HepG2 (cell line): ENCODE data around the gene MYH7B. TPM values are rescaled to one million over a fixed set of nuclear protein-coding genes. Genes with fewer than 3 reads are reported as not detected.

Experiments used
- ATF7 ChIP-seq, 2 experiments: fragments of 450-650 bp in 1 of 2; sonication (generic) in 1 of 2; formaldehyde crosslinking in 1 of 2; IDR thresholded peaks; 2 replicates each; pipeline versions ENCODE4 v1.4.0 to v1.6.1; 2016 to 2020; ENCODE audit warnings: antibody characterized with exemption in 1 of 2, mild to moderate bottlenecking in 1 of 2, missing genetic modification reagents in 1 of 2
- CREM ChIP-seq, 2 experiments: sonication (generic) in 1 of 2; formaldehyde crosslinking in 1 of 2; IDR thresholded peaks; 2 replicates each; pipeline versions ENCODE4 v1.4.0 to v1.6.1; 2016 to 2020; ENCODE audit warnings: antibody characterized with exemption in 1 of 2, mild to moderate bottlenecking in 1 of 2, missing genetic modification reagents in 1 of 2
- DDIT3 ChIP-seq: sonication (generic); formaldehyde crosslinking; IDR thresholded peaks from 2 replicates; pipeline ENCODE4 v1.4.0; 2020; ENCODE audit warnings: mild to moderate bottlenecking, missing genetic modification reagents
- HDAC1 ChIP-seq: sonication (generic); formaldehyde crosslinking; IDR thresholded peaks from 2 replicates; pipeline ENCODE4 v1.5.1; 2020; ENCODE audit warnings: mild to moderate bottlenecking, missing genetic modification reagents
- HNF1B ChIP-seq: sonication (generic); formaldehyde crosslinking; IDR thresholded peaks from 2 replicates; pipeline ENCODE4 v1.5.1; 2020; ENCODE audit warnings: mild to moderate bottlenecking, moderate library complexity, missing genetic modification reagents
- HNRNPH1 ChIP-seq: fragments of 200-400 bp; formaldehyde crosslinking; optimal IDR thresholded peaks from 2 replicates; pipeline ENCODE3; 2017; ENCODE audit warnings: mild to moderate bottlenecking, low read depth, low read length
- ISX ChIP-seq: sonication (generic); formaldehyde crosslinking; conservative IDR thresholded peaks from 2 replicates; pipeline ENCODE4 v1.5.0; 2020; ENCODE audit warnings: missing genetic modification reagents
- MTA1 ChIP-seq: sonication (generic); formaldehyde crosslinking; IDR thresholded peaks from 2 replicates; pipeline ENCODE4 v1.4.0; 2020; ENCODE audit warnings: missing genetic modification reagents, mild to moderate bottlenecking, borderline replicate concordance
- NCOA1 ChIP-seq: sonication (generic); formaldehyde crosslinking; IDR thresholded peaks from 2 replicates; pipeline ENCODE4 v1.9.0; 2021; ENCODE audit warnings: missing genetic modification reagents
- NCOA5 ChIP-seq: sonication (generic); formaldehyde crosslinking; IDR thresholded peaks from 2 replicates; pipeline ENCODE4 v1.4.0; 2020; ENCODE audit warnings: missing genetic modification reagents
- PREB ChIP-seq: sonication (generic); formaldehyde crosslinking; IDR thresholded peaks from 2 replicates; pipeline ENCODE4 v1.4.0; 2020; ENCODE audit warnings: missing genetic modification reagents
- PRMT3 ChIP-seq: sonication (generic); formaldehyde crosslinking; IDR thresholded peaks from 2 replicates; pipeline ENCODE4 v1.8.1; 2022; ENCODE audit warnings: low read depth, mild to moderate bottlenecking, moderate library complexity, missing genetic modification reagents, borderline replicate concordance
- RFX3 ChIP-seq: IDR thresholded peaks from 2 replicates; pipeline ENCODE4 v1.6.1; 2016; ENCODE audit warnings: missing biosample characterization, missing genetic modification reagents
- TARDBP ChIP-seq: sonication (generic); formaldehyde crosslinking; IDR thresholded peaks from 2 replicates; pipeline ENCODE4 v1.8.0; 2022; ENCODE audit warnings: mild to moderate bottlenecking, missing genetic modification reagents
- TFAP4 ChIP-seq: sonication (generic); IDR thresholded peaks from 2 replicates; pipeline ENCODE4 v1.6.1; 2016; ENCODE audit warnings: low read depth, borderline replicate concordance
- TGIF2 ChIP-seq: IDR thresholded peaks from 2 replicates; pipeline ENCODE4 v1.6.1; 2016; ENCODE audit warnings: control low read depth, missing compliant biosample characterization
- YEATS4 ChIP-seq: sonication (generic); formaldehyde crosslinking; IDR thresholded peaks from 2 replicates; pipeline ENCODE4 v1.4.0; 2020; ENCODE audit warnings: missing genetic modification reagents, borderline replicate concordance
- ZBTB38 ChIP-seq: sonication (generic); formaldehyde crosslinking; IDR thresholded peaks from 2 replicates; pipeline ENCODE4 v1.5.1; 2020; ENCODE audit warnings: mild to moderate bottlenecking, missing genetic modification reagents
- ZBTB7A ChIP-seq: sonication (generic); formaldehyde crosslinking; IDR thresholded peaks from 2 replicates; pipeline ENCODE4 v1.8.0; 2022; ENCODE audit warnings: mild to moderate bottlenecking, missing genetic modification reagents
- ZFX ChIP-seq: sonication (generic); formaldehyde crosslinking; IDR thresholded peaks from 2 replicates; pipeline ENCODE4 v1.4.0; 2020; ENCODE audit warnings: mild to moderate bottlenecking, low read depth, missing genetic modification reagents, moderate library complexity
- ZNF232 ChIP-seq: sonication (generic); formaldehyde crosslinking; IDR thresholded peaks from 2 replicates; pipeline ENCODE4 v1.4.0; 2020; ENCODE audit warnings: missing genetic modification reagents, borderline replicate concordance
- ZNF556 ChIP-seq: sonication (generic); formaldehyde crosslinking; IDR thresholded peaks from 2 replicates; pipeline ENCODE4 v1.4.0; 2020; ENCODE audit warnings: mild to moderate bottlenecking, missing genetic modification reagents, borderline replicate concordance
- ZNF619 ChIP-seq: sonication (generic); formaldehyde crosslinking; IDR thresholded peaks from 2 replicates; pipeline ENCODE4 v1.4.0; 2020; ENCODE audit warnings: mild to moderate bottlenecking, missing genetic modification reagents
- ZNF784 ChIP-seq: sonication (generic); formaldehyde crosslinking; IDR thresholded peaks from 2 replicates; pipeline ENCODE4 v1.5.1; 2020; ENCODE audit warnings: missing genetic modification reagents, mild to moderate bottlenecking, borderline replicate concordance
- polyA plus RNA-seq, 8 experiments: library from polyadenylated mRNA; depleted of rRNA in 3 of 8; stranded (reverse) in 7 of 8; unstranded in 1 of 8; fragments of >200 nt; fragmentation: Illumina TruSeq in 4 of 8; extraction: Trizol in 4 of 8; gene quantifications; 2 replicates each; pipeline versions ENCODE4 v1.2.1 to v1.2.3, GENCODE V29; 2011 to 2016; ENCODE audit warnings: low read depth in 4 of 8, missing spikeins in 1 of 8, mixed read lengths in 1 of 8; ENCODE audit not compliant: insufficient read depth in 1 of 8
- total RNA-seq, 5 experiments: library from RNA; depleted of rRNA; stranded (reverse); fragments of >200 nt; fragmentation: Illumina TruSeq; extraction: Trizol; gene quantifications; 2 replicates each; pipeline ENCODE4 v1.2.3, GENCODE V29; 2016; ENCODE audit warnings: low read depth in 1 of 5

MYH7B gene
- total and polyA plus RNA-seq, 2 of the 13 experiments (the other 11 are each of a cell fraction or from before 2014, with no cell fraction given), result 0.05 to 0.20 TPM

- TF ChIP-seq DDIT3 (no peak), ISX (CRISPR knock-in tag) (no peak), ZFX (CRISPR knock-in tag) (peak; percentile 64; the same call in 1 of the 2 replicates), TARDBP (CRISPR knock-in tag) (peak; percentile 15; the same call in 1 of the 2 replicates), NCOA5 (CRISPR knock-in tag) (no peak), NCOA1 (peak; percentile 96), HNF1B (CRISPR knock-in tag) (peak; percentile 70), TFAP4 (peak; percentile 35; the same call in 1 of the 2 replicates), TGIF2 (CRISPR knock-in tag) (no peak), YEATS4 (CRISPR knock-in tag) (peak; percentile 50; the same call in 1 of the 2 replicates), ZNF232 (CRISPR knock-in tag) (peak; percentile 45; the same call in 1 of the 2 replicates), RFX3 (CRISPR knock-in tag) (no peak), MTA1 (peak; percentile 53; the same call in 1 of the 2 replicates), HNRNPH1 (no peak), CREM (IDR thresholded peaks at IDR 0.05) (no peak), CREM (CRISPR knock-in tag; IDR thresholded peaks at IDR 0.05) (no peak), ZNF556 (CRISPR knock-in tag) (no peak; the same call in 1 of the 2 replicates), ATF7 (IDR thresholded peaks at IDR 0.05) (no peak), ATF7 (CRISPR knock-in tag; IDR thresholded peaks at IDR 0.05) (no peak), ZBTB7A (CRISPR knock-in tag) (0 out of 2 replicates have a peak, but pooled peaks have one; percentile 29), ZNF619 (CRISPR knock-in tag) (no peak; the same call in none of the 2 replicates), ZNF784 (CRISPR knock-in tag) (no peak), PRMT3 (no peak), ZBTB38 (no peak; the same call in 1 of the 2 replicates), PREB (CRISPR knock-in tag) (no peak), HDAC1 (CRISPR knock-in tag) (peak; percentile 46; the same call in 1 of the 2 replicates)
These were observed 39.0 kb downstream of the MYH7B start (continued) for GRCh38 chr20:34994509-34995131.
